H1 (cell line): ENCODE results near the gene ABCG1. TPM values are rescaled to one million over a fixed set of nuclear protein-coding genes. Genes with fewer than 3 reads are reported as not detected.
A peak's percentile ranks its signal among the peaks of the same experiment; 100 is the strongest.

Experiments
- CTCF ChIA-PET: fragments of 300-600 bp; sonication (Branson Sonifier 250); formaldehyde crosslinking; loops from one replicate; lab custom pipeline; 2021; ENCODE audit not compliant: partially characterized antibody; lab: Charles Lee
- POLR2A ChIA-PET: fragments of 300-600 bp; sonication (Branson Sonifier 250); formaldehyde crosslinking; loops from one replicate; lab custom pipeline; 2021; ENCODE audit warnings: inconsistent platforms; ENCODE audit not compliant: partially characterized antibody; lab: Charles Lee
- DNase-seq, 2 experiments: peaks; one replicate each; pipeline versions ENCODE4 v3.0.0 to v3.0.0-alpha.2; 2010 to 2022; ENCODE audit warnings: low spot score in 2 of 2, low read depth in 1 of 2, mixed read lengths in 1 of 2
- FAIRE-seq: peaks from 2 replicates; lab custom pipeline; 2011; peaks lifted over from hg19 to GRCh38; lab: Jason Lieb, UNC
- H2AFZ ChIP-seq: 2 replicates; pipeline ENCODE4 v1.8.1; 2012; ENCODE audit warnings: low read length, inconsistent platforms
- H2AK5ac ChIP-seq: 2 replicates; pipeline ENCODE4 v1.6.1; 2013; ENCODE audit warnings: low read depth, low read length
- H2BK120ac ChIP-seq: replicated peaks from 2 replicates; pipeline ENCODE3; 2013; ENCODE audit warnings: low read depth, low read length, inconsistent platforms
- H2BK12ac ChIP-seq: 2 replicates; pipeline ENCODE4 v1.6.1; 2013; ENCODE audit warnings: low read depth, low read length
- H2BK15ac ChIP-seq: 2 replicates; pipeline ENCODE4 v1.6.1; 2013; ENCODE audit warnings: low read length
- H2BK20ac ChIP-seq: 2 replicates; pipeline ENCODE4 v1.6.1; 2013; ENCODE audit warnings: low read length
- H2BK5ac ChIP-seq: 2 replicates; pipeline ENCODE4 v1.6.1; 2013; ENCODE audit warnings: low read depth, low read length
- H3K14ac ChIP-seq: 2 replicates; pipeline ENCODE4 v1.6.1; 2013; ENCODE audit warnings: inconsistent platforms; ENCODE audit not compliant: insufficient read length
- H3K18ac ChIP-seq: 2 replicates; pipeline ENCODE4 v1.6.1; 2013; ENCODE audit warnings: low read length; ENCODE audit errors: extremely low read depth
- H3K23ac ChIP-seq: 2 replicates; pipeline ENCODE4 v1.6.1; 2013; ENCODE audit warnings: inconsistent platforms; ENCODE audit not compliant: insufficient read length
- H3K23me2 ChIP-seq: 2 replicates; pipeline ENCODE4 v1.6.1; 2013; ENCODE audit warnings: low read depth, low read length
- H3K27ac ChIP-seq: 2 replicates; pipeline ENCODE4 v1.6.1; 2011; ENCODE audit warnings: low read depth, low read length, inconsistent platforms
- H3K27me3 ChIP-seq, 4 experiments: replicated peaks in 1 of 4; 1 replicate in 1 of 4; 2 replicates in 3 of 4; pipeline versions ENCODE4 v1.6.1 to v1.8.1; 2011 to 2013; ENCODE audit warnings: low read length in 3 of 4, mild to moderate bottlenecking in 3 of 4, inconsistent platforms in 2 of 4, mixed read lengths in 2 of 4, moderate library complexity in 1 of 4; ENCODE audit not compliant: control insufficient read depth in 3 of 4, insufficient read depth in 3 of 4; ENCODE audit errors: extremely low read depth in 1 of 4
- H3K36me3 ChIP-seq, 4 experiments: 2 replicates each; pipeline versions ENCODE4 v1.6.1 to v1.8.1; 2011 to 2013; ENCODE audit warnings: mild to moderate bottlenecking in 4 of 4, low read length in 3 of 4, moderate library complexity in 2 of 4, control low read depth in 1 of 4, inconsistent platforms in 1 of 4; ENCODE audit not compliant: insufficient read depth in 4 of 4, control insufficient read depth in 2 of 4
- H3K4ac ChIP-seq: replicated peaks from 2 replicates; pipeline ENCODE3; 2013; ENCODE audit warnings: low read length, low read depth, mixed read lengths, inconsistent platforms; ENCODE audit not compliant: insufficient read length
- H3K4me1 ChIP-seq, 4 experiments: replicated peaks in 1 of 4; 1 replicate in 1 of 4; 2 replicates in 3 of 4; pipeline versions ENCODE4 v1.6.1 to v1.8.1; 2011 to 2013; ENCODE audit warnings: low read length in 3 of 4, inconsistent platforms in 2 of 4, mixed read lengths in 1 of 4; ENCODE audit not compliant: insufficient read depth in 4 of 4, control insufficient read depth in 3 of 4
- H3K4me2 ChIP-seq, 2 experiments: 2 replicates each; pipeline versions ENCODE4 v1.6.1 to v1.8.1; 2011 to 2013; ENCODE audit warnings: low read depth in 2 of 2, low read length in 2 of 2, control low read depth in 1 of 2, inconsistent platforms in 1 of 2, mild to moderate bottlenecking in 1 of 2; ENCODE audit not compliant: insufficient read depth in 1 of 2
- H3K4me3 ChIP-seq, 4 experiments: fragments of 200-600, 300-600 bp in 1 of 4; sonication (generic), shearing (Covaris generic), sonication (Bioruptor Twin) in 1 of 4; 2 replicates each; pipeline versions ENCODE4 v1.5.1 to v1.8.1; 2011 to 2016; ENCODE audit warnings: low read length in 4 of 4, low read depth in 3 of 4, control low read depth in 2 of 4, inconsistent platforms in 2 of 4, mild to moderate bottlenecking in 2 of 4, mixed read lengths in 1 of 4, moderate library complexity in 1 of 4; ENCODE audit not compliant: insufficient read depth in 2 of 4; ENCODE audit errors: extremely low read depth in 1 of 4
- H3K56ac ChIP-seq: replicated peaks from 2 replicates; pipeline ENCODE3; 2013; ENCODE audit warnings: low read depth, mild to moderate bottlenecking, mixed read lengths, low read length, inconsistent platforms; ENCODE audit not compliant: insufficient read length
- H3K79me1 ChIP-seq: 2 replicates; pipeline ENCODE4 v1.6.1; 2013; ENCODE audit warnings: low read depth, low read length, control low read depth
- H3K79me2 ChIP-seq, 2 experiments: 2 replicates each; pipeline versions ENCODE4 v1.6.1 to v1.8.1; 2012 to 2013; ENCODE audit warnings: low read length in 2 of 2, mild to moderate bottlenecking in 2 of 2, inconsistent platforms in 1 of 2; ENCODE audit not compliant: insufficient read depth in 2 of 2, control insufficient read depth in 1 of 2
- H3K9ac ChIP-seq, 4 experiments: replicated peaks in 1 of 4; 1 replicate in 1 of 4; 2 replicates in 3 of 4; pipeline versions ENCODE4 v1.6.1 to v1.8.1; 2011 to 2013; ENCODE audit warnings: low read depth in 3 of 4, low read length in 3 of 4, control low read depth in 2 of 4, mild to moderate bottlenecking in 2 of 4, moderate library complexity in 2 of 4, inconsistent platforms in 1 of 4; ENCODE audit errors: extremely low read depth in 1 of 4
- H3K9me3 ChIP-seq, 2 experiments: 2 replicates each; pipeline versions ENCODE4 v1.6.1 to v1.8.1; 2012 to 2013; ENCODE audit warnings: mild to moderate bottlenecking in 2 of 2, moderate library complexity in 2 of 2, control low read depth in 1 of 2, inconsistent platforms in 1 of 2, low read depth in 1 of 2, low read length in 1 of 2, mixed read lengths in 1 of 2; ENCODE audit not compliant: insufficient read depth in 2 of 2
- H4K20me1 ChIP-seq, 2 experiments: replicated peaks in 1 of 2; 2 replicates each; pipeline versions ENCODE3 to v1.8.1; 2011 to 2013; ENCODE audit warnings: inconsistent platforms in 2 of 2, low read length in 2 of 2, mild to moderate bottlenecking in 1 of 2; ENCODE audit not compliant: insufficient read depth in 2 of 2, control insufficient read depth in 1 of 2
- H4K5ac ChIP-seq: 2 replicates; pipeline ENCODE4 v1.6.1; 2013; ENCODE audit warnings: low read length, low read depth, mixed read lengths, inconsistent platforms; ENCODE audit not compliant: insufficient read length
- H4K8ac ChIP-seq: 2 replicates; pipeline ENCODE4 v1.8.0; 2013; ENCODE audit warnings: mild to moderate bottlenecking, moderate library complexity, low read length, inconsistent platforms; ENCODE audit not compliant: insufficient read depth; ENCODE audit errors: extremely low read depth
- H4K91ac ChIP-seq: replicated peaks from 2 replicates; pipeline ENCODE3; 2013; ENCODE audit warnings: low read length, mixed read lengths, inconsistent platforms; ENCODE audit not compliant: insufficient read length
- ASH2L ChIP-seq: fragments of 200-600, 300-600 bp; sonication (generic); IDR thresholded peaks from one replicate; pipeline ENCODE4 v1.7.1; 2017; ENCODE audit warnings: low read length
- CREB1 ChIP-seq: IDR thresholded peaks from 2 replicates; pipeline ENCODE4 v1.6.1; 2012; ENCODE audit warnings: inconsistent platforms
- CTBP2 ChIP-seq: IDR thresholded peaks from 2 replicates; pipeline ENCODE4 v1.7.0; 2011; ENCODE audit warnings: borderline replicate concordance, mild to moderate bottlenecking, moderate library complexity, mixed read lengths, low read length; ENCODE audit not compliant: insufficient read depth, insufficient read length
- CTCF ChIP-seq, 3 experiments: IDR thresholded peaks; 1 replicate in 2 of 3; 2 replicates in 1 of 3; pipeline versions ENCODE4 v1.5.1 to v1.6.1; 2011; ENCODE audit warnings: low read length in 3 of 3, mild to moderate bottlenecking in 3 of 3, inconsistent platforms in 2 of 3, low read depth in 1 of 3, moderate library complexity in 1 of 3; ENCODE audit not compliant: insufficient read depth in 1 of 3; ENCODE audit errors: control extremely low read depth in 1 of 3
- EZH2 ChIP-seq: fragments of 200-600 bp; sonication (generic); IDR thresholded peaks from 2 replicates; pipeline ENCODE4 v1.7.1; 2012; ENCODE audit warnings: low read depth, mild to moderate bottlenecking, moderate library complexity, low read length, inconsistent platforms; ENCODE audit not compliant: severe bottlenecking
- GABPA ChIP-seq: IDR thresholded peaks from 2 replicates; pipeline ENCODE4 v1.6.1; 2011; ENCODE audit warnings: mild to moderate bottlenecking, low read length, moderate library complexity, borderline replicate concordance; ENCODE audit not compliant: insufficient read depth
- RNF2 ChIP-seq: fragments of 200-900, 300-1000 bp; sonication (generic); IDR thresholded peaks from 2 replicates; pipeline ENCODE4 v1.7.1; 2016; ENCODE audit warnings: borderline replicate concordance, low read depth, mild to moderate bottlenecking, antibody characterized with exemption, low read length; ENCODE audit not compliant: poor library complexity, severe bottlenecking; ENCODE audit errors: missing control alignments
- SP1 ChIP-seq: IDR thresholded peaks from 2 replicates; pipeline ENCODE4 v1.6.1; 2011; ENCODE audit warnings: low read depth, low read length
- SRF ChIP-seq: IDR thresholded peaks from 2 replicates; pipeline ENCODE4 v1.6.1; 2011; ENCODE audit warnings: mild to moderate bottlenecking, low read depth, low read length, moderate library complexity
- TBP ChIP-seq: IDR thresholded peaks from 2 replicates; pipeline ENCODE4 v1.6.1; 2011; ENCODE audit warnings: low read depth, low read length, improper control_type of control experiment
- ZNF274 ChIP-seq: IDR thresholded peaks from 2 replicates; pipeline ENCODE4 v1.7.0; 2012; ENCODE audit warnings: low read length, borderline replicate concordance; ENCODE audit errors: extremely low read depth
- WGBS, 2 experiments: shearing (Covaris generic) in 1 of 2; methylation state at CpG; one replicate each; pipeline versions ENCODE4 v1.1.6 to v1.1.7; 2013 to 2015; ENCODE audit warnings: low lambda C conversion rate in 2 of 2, mixed read lengths in 2 of 2, inconsistent platforms in 1 of 2, low coverage in 1 of 2, missing lambda C conversion rate in 1 of 2; ENCODE audit not compliant: insufficient replicate concordance in 2 of 2, insufficient coverage in 1 of 2, insufficient read length in 1 of 2; ENCODE audit errors: extremely low coverage in 1 of 2, missing lambda C conversion rate in 1 of 2; 5-methylcytosine and 5-hydroxymethylcytosine counted together
- polyA plus RNA-seq, 7 experiments: library from polyadenylated mRNA; depleted of rRNA in 3 of 7; stranded (reverse) in 5 of 7; unstranded in 2 of 7; fragments of >200 nt in 5 of 7; fragments of 200-250 nt in 2 of 7; gene quantifications; 1 replicate in 5 of 7; 2 replicates in 1 of 7; 4 replicates in 1 of 7; pipeline versions ENCODE4 v1.2.1 to v1.2.3, GENCODE V29; 2011 to 2013; ENCODE audit warnings: missing spikeins in 2 of 7, mixed read lengths in 2 of 7
- total RNA-seq: library from RNA; stranded (reverse); fragmentation: NEBNext Ultra II Directional; extraction: Animal tissue kit (Norgen Biotek cat#: 25700); gene quantifications from 2 replicates; pipeline ENCODE4 v1.2.1, GENCODE V29; 2021

ABCG1 gene
- total and polyA plus RNA-seq, 2 of the 8 experiments (the other 6 are each of a cell fraction or from before 2014, with no cell fraction given): 2.1 to 4.0 TPM

- no peaks in the 10 kb centered on the region for H3K36me3 ChIP-seq
- no peaks in the 10 kb centered on the region for H3K9me3 ChIP-seq
- H4K5ac ChIP-seq: no peak overlapping the region
- H3K27me3 ChIP-seq: no peaks in the 10 kb centered on the region
- H3K4me1 ChIP-seq: no peaks in the 10 kb centered on the region
- no peak overlapping the region for H3K9ac ChIP-seq
- no peak overlapping the region for H2BK15ac ChIP-seq
- H4K91ac ChIP-seq: peak overlapping the region; percentile 56
- no peak for FAIRE-seq
- no peaks in the 10 kb centered on the region for H3K79me1 ChIP-seq
- no peak overlapping the region for H2AFZ ChIP-seq
- DNase-seq: no peak
- no peak overlapping the region for H3K4me3 ChIP-seq
- H2BK12ac ChIP-seq: no peak overlapping the region
- no peak overlapping the region for H3K14ac ChIP-seq
- WGBS, 2 experiments: 95% methylated on average over 9 of the region's 11 CpGs; no CpG with 5 or more reads in 1 of the 2 experiments
- H3K79me2 ChIP-seq: no peaks in the 10 kb centered on the region
- H2BK20ac ChIP-seq: no peak overlapping the region
- H4K8ac ChIP-seq: no peak overlapping the region
- no peaks in the 10 kb centered on the region for H4K20me1 ChIP-seq
- no peak overlapping the region for H2BK120ac ChIP-seq
- no peaks in the 10 kb centered on the region for H3K23me2 ChIP-seq
- no peak overlapping the region for H3K4ac ChIP-seq
- no peak overlapping the region for H3K27ac ChIP-seq
- CTCF ChIA-PET: interaction anchor here (0.9 to 2.0 kb wide), 14 partner anchors 9 to 464 kb away, joined by 3 to 7 read pairs (median 4); no protein-coding TSS in a partner anchor
- H2BK5ac ChIP-seq: no peak overlapping the region
- H3K18ac ChIP-seq: no peak overlapping the region
- H3K4me2 ChIP-seq: no peak overlapping the region
- no peak overlapping the region for H2AK5ac ChIP-seq
- POLR2A ChIA-PET: no interaction called here
- no peak overlapping the region for H3K56ac ChIP-seq
- no peak overlapping the region for H3K23ac ChIP-seq
- TF ChIP-seq EZH2 (no peak), CREB1 (no peak), SRF (no peak), RNF2 (no peak), ASH2L (no peak), TBP (no peak), ZNF274 (no peak), CTBP2 (no peak), SP1 (no peak), GABPA (no peak), CTCF (IDR thresholded peaks at IDR 0.05; ENCODE audit: control extremely low read depth in 1 of 3, insufficient read depth in 1 of 3, low read depth in 1 of 3, low read length in 3 of 3) (no peak)
Observed at GRCh38 chr21:42279888-42280287, 60.9 kb downstream of the ABCG1 start.
